Measurements from ENCODE around the gene CTNNBL1. TPM values are rescaled to one million over a fixed set of nuclear protein-coding genes. Genes with fewer than 3 reads are reported as not detected.

The CTNNBL1 gene
- total RNA-seq, 1 donor from 2014 or later = 58.0 TPM

DNA sequence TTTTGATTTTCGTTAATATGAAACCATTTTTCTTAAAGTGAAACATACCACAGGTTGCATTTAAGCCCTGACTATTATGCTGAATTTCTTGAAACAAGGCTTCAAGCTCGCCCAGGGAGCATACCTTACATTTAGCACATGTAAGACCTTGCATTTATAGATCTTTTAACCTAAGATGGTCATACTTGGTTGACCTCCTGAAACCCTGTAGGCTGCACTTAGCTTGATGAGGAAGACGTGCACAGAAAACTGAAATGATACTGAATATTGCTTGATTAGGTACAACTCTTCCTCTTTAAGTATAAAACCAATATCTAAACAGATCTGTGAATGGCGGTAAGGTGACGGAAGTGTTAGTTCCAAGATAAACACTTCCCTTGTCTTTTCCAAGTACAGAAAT lies 82.2 kb downstream of the CTNNBL1 start:
- Mint-ChIP-seq H3K36me3 (ENCODE audit: unreplicated experiment) (no peaks in the 10 kb centered on the region), H3K27ac (ENCODE audit: unreplicated experiment) (peak overlapping the region; percentile 83), H3K4me3 (ENCODE audit: unreplicated experiment) (no peak overlapping the region), H3K4me1 (ENCODE audit: low read depth, unreplicated experiment) (peaks cover 55% of the 10 kb centered on the region), H3K9me3 (ENCODE audit: unreplicated experiment) (peaks cover 10% of the 10 kb centered on the region), H3K27me3 (ENCODE audit: unreplicated experiment) (peaks cover 2% of the 10 kb centered on the region)
- no peak for DNase-seq
- TF ChIP-seq CTCF (IDR thresholded peaks at IDR 0.05; ENCODE audit: partially characterized antibody, unreplicated experiment) = no peak

- no peak for DNase-seq
- no peak for TF ChIP-seq CTCF (IDR thresholded peaks at IDR 0.05; ENCODE audit: partially characterized antibody, unreplicated experiment)
- peaks cover 10% of the 10 kb centered on the region for H3K9me3 Mint-ChIP-seq (ENCODE audit: unreplicated experiment)
- peak overlapping the region; percentile 55 for H3K4me3 Mint-ChIP-seq (ENCODE audit: unreplicated experiment)
- no peaks in the 10 kb centered on the region for H3K36me3 Mint-ChIP-seq (ENCODE audit: unreplicated experiment)
- peaks cover 2% of the 10 kb centered on the region for H3K27me3 Mint-ChIP-seq (ENCODE audit: unreplicated experiment)
- H3K4me1 Mint-ChIP-seq (ENCODE audit: low read depth, unreplicated experiment) = peaks cover 51% of the 10 kb centered on the region
- peak overlapping the region; percentile 83 for H3K27ac Mint-ChIP-seq (ENCODE audit: unreplicated experiment)
Observed at GRCh38 chr20:37776526-37776925, 82.7 kb downstream of the CTNNBL1 start.

- no peak for TF ChIP-seq CTCF (IDR thresholded peaks at IDR 0.05; ENCODE audit: partially characterized antibody, unreplicated experiment)
- Mint-ChIP-seq H3K4me1 (ENCODE audit: low read depth, unreplicated experiment) (peaks cover 47% of the 10 kb centered on the region), H3K36me3 (ENCODE audit: unreplicated experiment) (no peaks in the 10 kb centered on the region), H3K9me3 (ENCODE audit: unreplicated experiment) (peaks cover 10% of the 10 kb centered on the region), H3K27ac (ENCODE audit: unreplicated experiment) (peak overlapping the region; percentile 94), H3K4me3 (ENCODE audit: unreplicated experiment) (peak overlapping the region; percentile 68), H3K27me3 (ENCODE audit: unreplicated experiment) (peaks cover 2% of the 10 kb centered on the region)
- DNase-seq = no peak
Observed at GRCh38 chr20:37777012-37777950, 83.5 kb downstream of the CTNNBL1 start.

GRCh38 chr20:37777988-37778659 lies 84.3 kb downstream of the CTNNBL1 start:
- Mint-ChIP-seq H3K4me1 (ENCODE audit: low read depth, unreplicated experiment) (peaks cover 47% of the 10 kb centered on the region), H3K4me3 (ENCODE audit: unreplicated experiment) (peak overlapping the region; percentile 68), H3K36me3 (ENCODE audit: unreplicated experiment) (no peaks in the 10 kb centered on the region), H3K27me3 (ENCODE audit: unreplicated experiment) (peaks cover 2% of the 10 kb centered on the region), H3K27ac (ENCODE audit: unreplicated experiment) (peak overlapping the region; percentile 94), H3K9me3 (ENCODE audit: unreplicated experiment) (peaks cover 10% of the 10 kb centered on the region)
- no peak for TF ChIP-seq CTCF (IDR thresholded peaks at IDR 0.05; ENCODE audit: partially characterized antibody, unreplicated experiment)
- DNase-seq = no peak

All from glutamatergic neuron (in vitro differentiated cells).